ENCODE measurements around the gene RHOJ.
"Not testable (repeated sequence)": the region's sequence is repeated elsewhere in the genome, so short reads cannot be mapped to it uniquely, and the experiment has no call there.

RHOJ gene

GRCh38 chr14:63297372-63298063, 93.3 kb downstream of the RHOJ start:
- Histone ChIP-seq H3K4me3 (ENCODE audit: insufficient read length, low read depth) (no peak overlapping the region), H3K9me3 (ENCODE audit: insufficient read depth, low read length) (no peaks in the 10 kb centered on the region), H3K36me3 (ENCODE audit: insufficient read depth, insufficient read length, low read length) (no peaks in the 10 kb centered on the region), H3K9ac (ENCODE audit: insufficient read length, low read depth) (no peak overlapping the region), H3K27me3 (ENCODE audit: insufficient read depth, insufficient read length) (no peaks in the 10 kb centered on the region), H3K4me1 (ENCODE audit: insufficient read depth, insufficient read length) (no peaks in the 10 kb centered on the region)
- TF ChIP-seq SUZ12 (IDR thresholded peaks at IDR 0.05; ENCODE audit: extremely low read depth, insufficient read depth, insufficient read length) (no peak), YY1 (IDR thresholded peaks at IDR 0.05; ENCODE audit: insufficient read depth, insufficient read length) (no peak), ZNF274 (IDR thresholded peaks at IDR 0.05; ENCODE audit: low read depth, low read length) (no peak)
- DNase-seq (ENCODE audit: low read depth, low spot score) = no peak

GRCh38 chr14:63299351-63300110, 95.3 kb downstream of the RHOJ start:
- H3K9ac ChIP-seq (ENCODE audit: insufficient read length, low read depth) = no peak overlapping the region

DNA sequence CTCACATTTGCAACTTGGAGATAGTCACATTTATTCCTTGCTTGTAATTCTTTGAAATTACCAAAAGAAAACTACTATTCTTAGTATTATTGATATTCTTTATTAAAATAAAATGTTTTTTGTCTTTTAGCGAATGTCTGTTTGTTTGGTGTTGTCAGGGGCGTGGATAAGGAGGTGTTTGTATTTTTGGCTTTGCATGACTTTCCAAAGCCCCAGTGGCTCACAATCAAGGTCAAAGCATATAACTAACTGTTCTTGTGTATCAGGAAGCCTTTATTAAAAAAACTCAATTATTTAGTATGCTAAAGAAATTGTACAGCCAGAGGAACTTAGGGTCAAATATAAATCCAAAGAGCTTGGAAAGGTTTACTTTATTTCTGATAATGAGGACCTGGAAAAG, 96.6 kb downstream of the RHOJ start:
- TF ChIP-seq YY1 (IDR thresholded peaks at IDR 0.05; ENCODE audit: insufficient read depth, insufficient read length) (no peak), SUZ12 (IDR thresholded peaks at IDR 0.05; ENCODE audit: extremely low read depth, insufficient read depth, insufficient read length) (no peak), ZNF274 (IDR thresholded peaks at IDR 0.05; ENCODE audit: low read depth, low read length) (no peak)
- Histone ChIP-seq H3K9ac (ENCODE audit: insufficient read length, low read depth) (no peak overlapping the region), H3K9me3 (ENCODE audit: insufficient read depth, low read length) (no peaks in the 10 kb centered on the region), H3K4me1 (ENCODE audit: insufficient read depth, insufficient read length) (no peaks in the 10 kb centered on the region), H3K27me3 (ENCODE audit: insufficient read depth, insufficient read length) (no peaks in the 10 kb centered on the region), H3K4me3 (ENCODE audit: insufficient read length, low read depth) (no peak overlapping the region), H3K36me3 (ENCODE audit: insufficient read depth, insufficient read length, low read length) (no peaks in the 10 kb centered on the region)
- no peak for DNase-seq (ENCODE audit: low read depth, low spot score)

More at GRCh38 chr14:63299351-63300110, 95.3 kb downstream of the RHOJ start:
- Histone ChIP-seq H3K4me1 (ENCODE audit: insufficient read depth, insufficient read length) (no peaks in the 10 kb centered on the region), H3K36me3 (ENCODE audit: insufficient read depth, insufficient read length, low read length) (no peaks in the 10 kb centered on the region), H3K4me3 (ENCODE audit: insufficient read length, low read depth) (no peak overlapping the region), H3K9me3 (ENCODE audit: insufficient read depth, low read length) (no peaks in the 10 kb centered on the region), H3K27me3 (ENCODE audit: insufficient read depth, insufficient read length) (no peaks in the 10 kb centered on the region)
- DNase-seq (ENCODE audit: low read depth, low spot score) = no peak
- TF ChIP-seq SUZ12 (IDR thresholded peaks at IDR 0.05; ENCODE audit: extremely low read depth, insufficient read depth, insufficient read length) = no peak
- no peak for TF ChIP-seq ZNF274 (IDR thresholded peaks at IDR 0.05; ENCODE audit: low read depth, low read length)

DNA sequence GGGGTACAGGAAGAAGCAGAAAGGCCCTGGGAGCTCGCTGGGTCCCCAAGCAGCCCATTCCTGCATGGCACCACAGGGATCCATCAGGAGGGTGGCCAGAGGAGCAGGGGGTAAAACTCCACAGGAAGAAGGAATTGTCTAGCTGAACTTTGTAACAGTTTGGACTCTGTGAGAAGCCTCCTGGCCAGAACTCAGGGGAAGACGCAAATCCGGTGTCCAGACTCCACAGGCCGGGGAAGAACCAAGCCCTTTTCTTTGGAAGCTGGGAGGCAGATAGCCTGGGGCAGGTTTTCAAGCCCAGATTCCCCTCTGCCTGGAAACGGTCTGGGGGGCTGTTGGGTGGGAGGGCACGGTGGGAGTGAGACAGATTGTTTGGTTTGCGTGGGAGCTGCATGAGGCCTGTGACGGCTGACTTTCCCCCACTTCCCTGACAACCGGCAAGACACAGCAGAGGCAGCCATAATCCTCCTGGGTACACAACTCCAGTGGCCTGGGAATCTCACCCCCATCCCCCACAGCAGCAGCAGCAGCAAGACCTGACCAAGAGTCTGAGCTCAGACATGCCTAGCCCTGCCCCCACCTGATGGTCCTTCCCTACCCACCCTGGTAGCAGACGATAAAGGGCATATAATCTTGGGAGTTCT, 97.8 kb downstream of the RHOJ start:
- no peaks in the 10 kb centered on the region for H3K27me3 ChIP-seq (ENCODE audit: insufficient read depth, insufficient read length)
- no peaks in the 10 kb centered on the region for H3K36me3 ChIP-seq (ENCODE audit: insufficient read depth, insufficient read length, low read length)
- no peak for DNase-seq (ENCODE audit: low read depth, low spot score)

DNA sequence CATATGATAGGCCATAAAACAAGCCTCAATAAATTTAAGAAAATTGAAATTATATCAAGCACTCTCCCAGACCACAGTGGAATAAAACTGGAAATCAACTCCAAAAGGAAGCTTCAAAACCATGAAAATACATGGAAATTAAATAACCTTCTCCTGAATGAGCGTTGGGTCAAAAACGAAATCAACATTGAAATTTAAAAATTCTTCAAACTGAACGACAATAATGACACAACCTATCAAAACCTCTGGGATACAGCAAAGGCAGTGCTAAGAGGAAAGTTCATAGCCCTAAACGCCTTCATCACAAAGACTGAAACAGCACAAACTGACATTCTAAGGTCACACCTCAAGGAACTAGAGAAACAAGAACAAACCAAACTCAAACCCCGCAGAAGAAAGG, 100.2 kb downstream of the RHOJ start:
- not testable (repeated sequence) for H3K9ac ChIP-seq (ENCODE audit: insufficient read length, low read depth); H3K4me1 ChIP-seq (ENCODE audit: insufficient read depth, insufficient read length); H3K27me3 ChIP-seq (ENCODE audit: insufficient read depth, insufficient read length); H3K36me3 ChIP-seq (ENCODE audit: insufficient read depth, insufficient read length, low read length); H3K9me3 ChIP-seq (ENCODE audit: insufficient read depth, low read length); DNase-seq (ENCODE audit: low read depth, low spot score); H3K4me3 ChIP-seq (ENCODE audit: insufficient read length, low read depth)

More for the DNA sequence above, 97.8 kb downstream of the RHOJ start:
- H3K4me3 ChIP-seq (ENCODE audit: insufficient read length, low read depth) = no peak overlapping the region
- H3K4me1 ChIP-seq (ENCODE audit: insufficient read depth, insufficient read length) = no peaks in the 10 kb centered on the region
- no peak overlapping the region for H3K9ac ChIP-seq (ENCODE audit: insufficient read length, low read depth)
- no peak for TF ChIP-seq YY1 (IDR thresholded peaks at IDR 0.05; ENCODE audit: insufficient read depth, insufficient read length)
- TF ChIP-seq SUZ12 (IDR thresholded peaks at IDR 0.05; ENCODE audit: extremely low read depth, insufficient read depth, insufficient read length) = no peak
- TF ChIP-seq ZNF274 (IDR thresholded peaks at IDR 0.05; ENCODE audit: low read depth, low read length) = no peak
- no peaks in the 10 kb centered on the region for H3K9me3 ChIP-seq (ENCODE audit: insufficient read depth, low read length)

GRCh38 chr14:63308723-63309317, 104.6 kb downstream of the RHOJ start:
- no peaks in the 10 kb centered on the region for H3K27me3 ChIP-seq (ENCODE audit: insufficient read depth, insufficient read length)
- TF ChIP-seq ZNF274 (IDR thresholded peaks at IDR 0.05; ENCODE audit: low read depth, low read length) = no peak
- no peak for TF ChIP-seq YY1 (IDR thresholded peaks at IDR 0.05; ENCODE audit: insufficient read depth, insufficient read length)
- H3K4me1 ChIP-seq (ENCODE audit: insufficient read depth, insufficient read length) = no peaks in the 10 kb centered on the region
- DNase-seq (ENCODE audit: low read depth, low spot score) = no peak
- no peak overlapping the region for H3K4me3 ChIP-seq (ENCODE audit: insufficient read length, low read depth)
- no peaks in the 10 kb centered on the region for H3K36me3 ChIP-seq (ENCODE audit: insufficient read depth, insufficient read length, low read length)
- no peak overlapping the region for H3K9ac ChIP-seq (ENCODE audit: insufficient read length, low read depth)
- no peaks in the 10 kb centered on the region for H3K9me3 ChIP-seq (ENCODE audit: insufficient read depth, low read length)

DNA sequence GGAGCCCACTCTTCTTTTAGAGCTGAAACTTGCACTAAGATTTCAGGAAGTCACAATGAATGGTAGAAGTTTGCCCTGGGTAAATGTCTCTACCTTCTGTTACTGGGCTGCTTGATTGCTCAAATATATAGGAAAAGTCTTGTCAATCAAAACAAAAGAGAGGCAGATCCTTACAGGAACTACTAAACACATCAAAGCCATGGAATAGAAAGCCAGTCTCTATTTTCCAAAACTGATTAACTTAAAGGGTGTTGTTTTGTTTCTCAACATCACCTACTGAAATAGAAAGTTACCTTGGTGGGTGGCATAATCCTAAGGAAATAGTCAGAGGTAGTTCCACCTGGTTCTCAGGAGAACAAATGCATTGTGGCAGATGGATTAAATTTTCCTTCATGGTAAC, 114.6 kb downstream of the RHOJ start, which contains the start of gene GPHB5:
Gene GPHB5, minus strand, starts transcription at position 101 of the 400 bp plus-strand sequence. CDS start 1,086 bp downstream, outside the sequence.
- Histone ChIP-seq H3K4me3 (ENCODE audit: insufficient read length, low read depth) (no peak within 1 kb of the TSS), H3K27me3 (ENCODE audit: insufficient read depth, insufficient read length) (no peaks in the 10 kb centered on the region), H3K4me1 (ENCODE audit: insufficient read depth, insufficient read length) (no peaks in the 10 kb centered on the region), H3K9me3 (ENCODE audit: insufficient read depth, low read length) (no peaks in the 10 kb centered on the region), H3K9ac (ENCODE audit: insufficient read length, low read depth) (no peak within 1 kb of the TSS), H3K36me3 (ENCODE audit: insufficient read depth, insufficient read length, low read length) (no peaks in the 10 kb centered on the region)
- TF ChIP-seq ZNF274 (IDR thresholded peaks at IDR 0.05; ENCODE audit: low read depth, low read length) (no peak), SUZ12 (IDR thresholded peaks at IDR 0.05; ENCODE audit: extremely low read depth, insufficient read depth, insufficient read length) (no peak), YY1 (IDR thresholded peaks at IDR 0.05; ENCODE audit: insufficient read depth, insufficient read length) (no peak)
- DNase-seq (ENCODE audit: low read depth, low spot score) = no peak
